Limb (tissue), 2 donors: ENCODE results near the gene CLEC4F.

Experiments used
- DNase-seq, 2 donors: peaks; one replicate each; pipeline ENCODE4 v3.0.0-alpha.2; 2016; ENCODE audit errors: extremely low spot score in 2 of 2

CLEC4F gene

DNA sequence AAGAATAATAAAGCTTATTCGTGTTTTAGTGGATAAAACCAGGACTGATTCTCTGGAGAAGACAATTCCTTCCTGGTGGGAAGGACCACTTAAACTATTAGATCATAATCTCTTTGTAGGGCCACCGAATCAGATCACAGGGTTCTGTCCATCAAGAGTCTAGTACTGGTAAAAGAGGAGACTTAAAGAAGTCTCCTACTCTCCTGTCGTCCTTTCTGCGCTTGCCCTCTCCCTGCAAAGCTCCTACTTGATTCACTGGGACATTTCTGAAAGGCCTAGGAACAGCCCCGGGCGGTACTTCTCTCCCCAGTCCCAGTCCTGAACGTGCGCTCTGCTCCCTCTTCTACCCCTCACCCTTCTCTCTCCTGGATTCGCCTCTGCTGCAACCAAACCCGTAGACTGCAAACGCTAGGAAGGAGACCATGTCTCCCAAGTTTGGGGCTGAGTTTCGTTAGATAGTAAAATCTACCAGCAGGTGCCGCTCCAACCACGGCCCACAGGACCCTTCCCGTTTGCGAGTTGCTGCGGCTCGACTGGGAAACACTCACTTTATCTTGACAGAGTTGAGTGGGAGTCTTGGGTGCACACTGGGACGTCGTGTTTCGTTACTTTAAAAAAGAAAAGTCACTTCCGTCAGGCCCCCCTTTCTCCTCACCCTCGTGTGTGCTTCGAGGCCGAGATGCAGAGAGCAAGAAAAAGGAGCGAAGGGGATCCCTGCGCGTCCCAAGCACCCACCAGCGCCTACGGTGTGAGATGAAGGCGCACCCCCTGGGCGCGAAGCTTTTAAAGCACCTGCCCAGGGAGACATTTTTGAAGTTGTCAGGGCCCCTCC lies 30.9 kb downstream of the CLEC4F start:
- DNase-seq: peak; percentile 67 to 83

DNA sequence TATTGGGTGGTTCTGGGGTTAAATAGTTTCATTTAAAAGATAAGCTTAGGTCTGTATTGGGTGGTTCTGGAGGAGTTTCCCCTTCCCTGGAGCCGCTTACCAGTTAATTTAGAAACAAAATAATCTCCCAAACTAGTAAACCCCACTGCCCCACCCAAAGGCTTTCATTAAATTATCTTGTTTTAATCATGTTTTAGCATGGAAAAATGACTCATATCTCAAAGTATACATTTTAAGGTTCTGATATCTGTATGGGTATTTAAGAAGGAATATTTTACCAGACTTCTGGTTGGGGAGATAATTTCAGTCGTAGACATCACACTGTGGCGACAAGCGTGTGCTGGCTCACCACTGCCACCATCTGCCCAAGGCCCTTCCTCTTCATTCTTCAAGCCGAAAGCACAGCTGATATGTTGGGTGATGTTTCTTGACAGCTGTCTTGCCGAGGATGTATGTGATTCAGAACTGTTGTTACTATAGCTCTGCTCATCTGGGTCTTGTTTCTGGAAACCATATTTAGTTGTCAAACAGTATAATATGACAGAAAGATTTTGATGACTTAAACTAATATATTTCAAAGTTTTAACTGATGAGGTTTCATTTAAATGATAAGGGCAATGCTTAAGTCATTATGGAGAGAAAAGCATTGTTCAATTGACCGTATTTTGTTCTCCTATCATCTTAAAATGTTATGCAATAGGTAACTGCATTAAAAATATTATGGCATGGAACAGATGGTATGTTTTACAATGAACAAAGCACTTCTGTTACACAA lies 35.1 kb downstream of the CLEC4F start:
- DNase-seq: peak; percentile 43 to 67

DNA sequence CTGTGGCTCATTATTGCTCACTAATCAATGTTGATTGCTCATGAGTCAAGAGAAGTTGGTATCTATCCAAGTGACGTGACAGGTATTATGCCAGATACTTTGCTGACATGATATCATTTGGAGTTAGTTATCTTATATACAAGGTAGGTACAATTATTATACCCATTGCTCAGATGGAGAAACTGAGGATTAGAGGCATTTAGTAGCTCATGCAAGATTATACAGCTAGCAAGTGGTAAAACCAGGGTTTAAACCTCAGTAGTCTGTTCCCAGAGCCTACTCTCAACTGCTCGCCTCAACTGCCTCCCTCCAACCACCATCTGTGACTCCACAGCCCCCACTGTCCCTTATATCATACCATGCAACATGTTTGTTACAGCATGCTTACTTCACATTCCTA lies 36.1 kb downstream of the CLEC4F start:
- no peak for DNase-seq

DNA sequence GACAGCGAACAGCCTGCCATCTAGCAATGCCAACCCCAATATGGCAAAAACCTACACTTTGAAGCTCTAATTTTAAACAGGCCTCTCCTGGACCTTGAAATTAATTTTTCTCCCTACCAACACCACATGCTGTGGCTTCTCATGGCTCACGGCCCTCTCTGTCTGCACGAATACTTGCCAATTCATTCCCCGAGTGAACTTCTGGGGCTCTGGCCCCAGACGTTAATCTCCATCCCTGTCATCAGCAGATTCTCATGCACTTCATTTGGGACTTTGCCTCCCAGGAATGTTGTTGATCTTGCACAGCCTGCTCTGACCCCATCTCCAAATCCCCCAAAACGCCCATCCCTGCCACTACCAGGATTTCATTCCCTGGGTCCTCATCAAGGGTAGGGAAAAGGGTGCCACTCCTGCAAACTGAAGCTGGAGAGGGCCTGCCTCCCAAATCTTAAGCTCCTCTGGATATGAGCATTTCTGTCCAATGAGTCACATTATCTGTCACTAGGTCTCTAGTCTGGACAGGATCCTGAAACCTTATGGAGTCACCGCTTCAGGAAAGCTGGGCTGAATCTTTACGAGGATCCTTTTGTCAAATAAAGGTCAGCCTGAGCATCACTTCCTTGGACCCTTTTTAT lies 40.4 kb downstream of the CLEC4F start:
- DNase-seq: peak in 1 of 2 donors; percentile 27

DNA sequence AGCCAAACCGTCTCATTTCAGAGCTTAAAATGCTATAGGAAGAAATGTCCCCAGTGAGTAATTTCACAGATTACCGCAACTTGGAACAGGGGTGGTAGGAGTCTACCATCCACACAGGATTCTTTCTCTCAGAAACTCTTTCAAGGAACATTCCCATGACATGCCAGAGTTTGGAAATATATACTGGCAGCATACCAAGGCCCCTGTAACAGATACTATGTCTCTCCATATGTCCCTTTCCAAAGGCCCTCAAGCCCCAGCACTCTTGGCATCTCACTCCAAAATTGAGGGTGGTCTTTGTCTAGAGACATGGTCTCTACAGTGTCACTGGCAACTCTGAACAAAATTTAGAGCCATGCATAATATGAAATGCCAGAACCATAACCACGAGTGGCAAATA lies 40.9 kb downstream of the CLEC4F start:
- DNase-seq: no peak

DNA sequence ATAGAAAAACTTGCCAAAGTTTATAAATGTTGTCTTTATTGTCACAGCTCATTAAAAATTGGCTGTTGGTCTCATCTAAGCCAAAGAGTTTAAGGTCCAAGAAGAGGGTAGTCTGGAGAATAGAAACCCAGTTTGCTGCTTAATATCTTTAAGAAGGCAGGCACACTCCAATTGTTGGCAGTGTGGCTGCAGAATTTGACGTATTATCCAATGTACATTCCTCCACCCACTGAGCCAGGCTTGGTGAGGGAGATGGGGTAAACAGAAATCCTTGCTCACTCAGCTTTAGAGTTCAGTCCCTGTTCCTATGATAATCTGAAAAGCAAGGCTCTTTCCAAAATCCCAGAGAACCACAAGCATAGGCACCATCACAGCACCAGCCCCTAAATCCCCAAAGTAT lies 41.7 kb downstream of the CLEC4F start:
- no peak for DNase-seq

DNA sequence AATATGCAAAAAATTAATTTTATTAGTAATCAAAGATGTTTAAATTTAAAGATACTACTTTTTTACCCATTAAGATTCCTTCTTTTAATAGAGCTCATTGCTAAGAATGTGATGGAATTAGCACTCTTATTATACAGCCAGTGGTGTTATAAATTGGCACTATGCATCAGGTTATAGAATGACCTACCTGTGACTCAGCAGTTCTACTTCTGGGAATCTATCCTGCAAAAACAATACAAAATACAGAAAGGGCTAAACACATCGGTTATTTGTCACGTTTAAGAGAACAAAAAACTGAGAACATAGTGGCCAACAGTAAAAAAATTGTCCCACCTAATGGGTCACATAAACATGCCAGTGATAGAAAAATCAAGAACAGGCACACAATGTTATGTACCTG lies 42.9 kb downstream of the CLEC4F start:
- no peak for DNase-seq

DNA sequence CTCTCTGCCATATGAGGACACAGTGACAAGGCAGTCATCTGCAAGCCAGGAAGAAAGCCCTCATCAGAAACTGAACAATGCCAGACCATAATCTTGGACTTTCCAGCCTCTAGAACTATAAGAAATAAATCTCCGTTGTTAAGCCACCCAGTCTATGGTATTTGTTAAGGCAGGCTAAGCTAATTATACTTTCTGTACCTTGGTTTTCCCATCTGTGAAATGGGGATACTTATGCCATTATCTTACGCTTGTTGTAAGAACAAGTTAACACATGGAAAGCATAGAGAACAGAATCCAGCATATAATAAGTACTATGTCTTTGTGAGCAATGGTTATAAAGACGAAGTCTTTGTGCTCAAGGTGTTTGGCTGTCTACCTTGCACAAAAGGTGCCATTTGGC lies 44.1 kb downstream of the CLEC4F start:
- DNase-seq: no peak

DNA sequence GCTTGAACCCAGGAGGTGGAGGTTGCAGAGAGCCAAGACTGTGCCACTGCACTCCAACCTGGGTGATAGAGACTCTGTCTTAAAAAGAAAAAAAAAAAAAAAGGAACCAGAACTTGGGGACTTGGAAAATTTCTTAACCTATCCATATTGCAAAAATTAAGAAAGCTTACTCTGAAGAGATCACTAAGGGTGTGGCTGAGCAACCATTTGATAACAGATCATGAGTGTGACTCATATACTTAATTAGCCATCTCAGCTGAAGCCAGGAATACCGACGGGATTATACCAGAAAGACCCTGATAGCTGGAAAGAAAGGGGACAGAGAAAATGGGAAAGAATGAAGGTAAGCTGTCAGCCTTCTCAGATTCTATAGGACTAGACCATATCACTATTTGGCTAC lies 45.3 kb downstream of the CLEC4F start:
- no peak for DNase-seq

DNA sequence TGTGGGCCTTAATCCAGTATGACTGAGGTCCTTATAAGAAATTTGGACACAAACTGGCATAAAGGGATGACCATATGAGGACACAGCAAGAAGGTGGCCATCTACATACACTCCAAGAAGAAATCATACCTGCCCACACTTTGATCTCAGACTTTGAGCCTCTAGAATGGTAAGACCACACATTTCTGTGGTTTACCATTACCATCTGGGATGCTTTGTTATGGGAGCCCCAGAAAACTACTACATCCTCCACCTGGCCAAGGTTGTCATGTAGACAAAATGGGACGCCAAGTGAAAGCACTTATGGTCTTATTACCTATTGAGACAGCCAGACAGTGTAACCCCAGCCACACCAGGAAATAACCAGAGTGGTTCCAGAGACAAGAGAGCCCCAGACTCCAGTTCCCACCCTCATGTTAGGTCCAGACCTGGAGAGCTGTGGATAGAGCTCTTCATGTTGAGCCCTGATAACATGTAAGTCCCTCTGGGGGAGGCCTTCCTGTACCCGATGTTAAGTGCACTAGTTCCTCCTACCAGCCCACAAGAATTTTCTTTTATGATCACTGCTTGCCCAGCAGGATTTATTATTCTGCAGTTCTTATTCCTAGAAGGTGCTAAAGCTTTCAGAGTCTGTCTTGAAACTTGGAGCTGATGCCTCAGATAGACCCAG lies 47.8 kb downstream of the CLEC4F start:
- no peak for DNase-seq

DNA sequence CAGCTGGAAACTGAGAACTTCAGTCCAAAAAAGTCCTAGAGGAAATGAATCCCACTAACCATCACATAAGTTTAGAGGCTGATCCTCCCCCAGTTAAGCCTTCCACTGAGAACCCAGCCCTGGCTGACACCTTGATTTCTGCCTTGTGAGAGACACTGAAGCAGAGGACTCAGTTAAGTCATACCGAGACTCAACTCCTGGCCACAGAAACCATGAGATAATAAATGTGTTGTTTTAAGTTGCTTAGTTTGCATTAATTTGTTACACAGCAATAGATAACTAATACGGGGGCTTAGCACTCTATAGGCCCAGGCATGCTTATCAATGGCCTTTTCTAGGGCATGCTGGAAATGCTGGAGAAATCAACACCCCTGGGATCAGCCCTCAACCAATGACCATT lies 49.0 kb downstream of the CLEC4F start:
- no peak for DNase-seq

DNA sequence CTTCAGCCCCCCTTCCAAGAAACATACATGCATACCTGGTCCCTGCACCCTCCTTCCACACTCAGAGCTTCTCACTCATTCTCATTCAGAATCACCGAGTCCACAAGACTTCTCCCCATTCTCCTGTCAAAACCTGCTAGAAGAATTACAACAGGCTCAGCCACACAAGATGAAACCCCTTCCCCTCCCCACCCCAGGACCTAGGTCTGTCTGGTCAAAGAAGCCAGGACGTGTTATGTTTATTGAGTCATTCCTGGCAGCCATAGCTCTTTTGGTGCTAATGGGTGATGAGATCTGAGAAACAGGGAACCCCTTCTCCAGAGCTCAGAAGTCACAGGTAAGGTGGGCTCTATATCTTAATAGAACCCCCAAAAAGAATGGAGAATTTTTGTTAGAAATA lies 50.9 kb downstream of the CLEC4F start:
- no peak for DNase-seq

DNA sequence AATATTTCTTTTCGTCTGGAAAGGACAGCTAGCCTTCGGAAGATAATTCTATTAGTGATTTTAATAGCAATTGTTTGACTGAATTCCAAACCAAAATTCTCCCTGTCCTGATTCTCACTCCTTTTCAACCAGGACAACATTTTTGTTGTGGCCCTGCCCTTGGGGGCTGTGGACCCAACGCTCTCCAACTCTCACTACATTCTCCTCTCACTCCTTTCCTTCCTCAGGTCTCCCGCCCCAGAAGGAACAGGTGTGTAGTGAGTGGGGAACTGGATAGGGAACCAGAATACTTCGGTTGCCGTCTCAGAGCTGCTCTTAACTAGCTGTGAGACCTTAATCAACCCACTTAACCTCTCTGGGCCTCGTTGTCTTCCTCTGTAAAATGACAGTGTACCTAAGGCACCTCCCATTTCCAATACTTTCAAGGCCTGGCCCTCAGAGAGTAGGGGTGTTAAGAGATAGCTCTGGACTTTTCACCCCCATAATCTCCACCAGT lies 51.8 kb downstream of the CLEC4F start:
- no peak for DNase-seq

DNA sequence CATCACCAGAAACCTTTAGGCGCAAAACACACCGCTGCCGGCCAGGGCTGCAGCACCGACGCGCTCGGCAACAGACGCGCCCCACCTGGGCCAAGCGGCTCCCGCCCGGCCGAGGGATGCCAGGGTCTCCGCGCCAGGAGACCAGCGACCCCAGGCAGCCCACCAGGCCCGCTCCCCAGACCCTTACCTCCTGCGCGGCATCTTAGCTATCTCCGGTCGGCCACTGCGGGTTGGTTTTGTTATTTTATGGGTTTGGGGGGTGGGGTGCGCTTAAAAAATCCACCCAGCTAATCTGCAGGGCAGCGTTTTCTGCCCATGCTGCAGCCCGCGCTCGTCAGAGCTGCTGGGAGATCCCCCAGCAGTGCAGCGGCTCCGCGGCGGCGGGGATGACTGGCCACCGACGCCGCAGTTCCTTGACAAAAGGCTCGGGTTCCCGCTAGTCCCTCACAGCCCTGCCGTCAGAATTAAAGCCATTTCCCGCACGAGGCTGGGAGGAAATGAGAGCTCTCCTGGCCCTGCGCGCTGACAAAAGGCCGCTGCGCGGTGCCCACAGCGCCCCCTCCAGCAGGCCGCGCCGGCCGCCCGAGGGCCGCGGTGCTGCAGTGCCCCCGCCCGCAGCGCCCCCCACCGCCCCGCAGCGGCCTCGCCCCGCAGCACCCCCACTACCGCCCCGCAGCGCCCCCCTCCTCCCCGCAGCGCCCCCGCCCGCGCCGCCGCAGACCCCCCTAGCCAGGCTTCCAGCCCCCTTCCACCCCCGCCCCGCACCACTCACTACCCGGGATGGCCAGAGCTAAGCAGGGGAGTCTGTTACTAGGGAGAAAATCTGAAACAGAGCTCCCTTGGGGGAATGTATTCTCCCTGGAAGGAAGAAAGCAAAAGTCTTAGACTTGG lies 52.5 kb downstream of the CLEC4F start, which contains the start of gene ADD2:
Gene ADD2 (minus strand): TSS at position 502 of the 891 bp plus-strand sequence. CDS start 61,792 bp downstream, outside the sequence.
- DNase-seq: peak; percentile 37 to 80

DNA sequence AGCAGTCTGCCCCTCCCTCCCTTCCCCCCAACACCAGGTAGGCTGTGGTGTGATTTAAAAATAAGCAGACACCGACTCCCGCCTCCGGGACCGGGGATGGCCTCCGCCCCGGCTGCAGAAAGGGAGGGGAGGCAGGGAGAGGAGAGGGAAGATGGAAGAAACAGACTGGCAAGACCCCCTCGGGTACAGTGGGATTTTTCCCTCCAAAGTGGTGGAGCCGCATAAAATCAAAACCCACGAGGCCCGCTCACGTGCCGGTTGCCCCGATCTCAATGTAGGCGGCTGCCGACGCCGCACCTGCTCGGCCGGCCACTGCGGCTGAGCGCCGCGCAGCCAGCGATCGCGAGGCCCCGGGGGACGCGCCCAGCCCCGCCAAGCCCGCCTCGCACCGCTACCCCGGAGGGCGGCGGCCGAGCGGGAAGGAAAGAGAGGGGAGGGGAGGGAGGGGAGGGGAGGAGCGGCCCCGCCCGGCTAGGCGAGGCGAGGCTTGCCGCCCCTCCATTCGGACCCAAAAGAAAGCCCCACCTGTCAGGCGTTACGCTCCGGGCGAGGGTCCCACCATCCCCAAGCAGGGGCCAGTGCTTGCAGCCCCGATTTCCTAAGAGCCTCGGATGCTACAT lies 53.2 kb downstream of the CLEC4F start:
- DNase-seq: peak in 1 of 2 donors; percentile 63

DNA sequence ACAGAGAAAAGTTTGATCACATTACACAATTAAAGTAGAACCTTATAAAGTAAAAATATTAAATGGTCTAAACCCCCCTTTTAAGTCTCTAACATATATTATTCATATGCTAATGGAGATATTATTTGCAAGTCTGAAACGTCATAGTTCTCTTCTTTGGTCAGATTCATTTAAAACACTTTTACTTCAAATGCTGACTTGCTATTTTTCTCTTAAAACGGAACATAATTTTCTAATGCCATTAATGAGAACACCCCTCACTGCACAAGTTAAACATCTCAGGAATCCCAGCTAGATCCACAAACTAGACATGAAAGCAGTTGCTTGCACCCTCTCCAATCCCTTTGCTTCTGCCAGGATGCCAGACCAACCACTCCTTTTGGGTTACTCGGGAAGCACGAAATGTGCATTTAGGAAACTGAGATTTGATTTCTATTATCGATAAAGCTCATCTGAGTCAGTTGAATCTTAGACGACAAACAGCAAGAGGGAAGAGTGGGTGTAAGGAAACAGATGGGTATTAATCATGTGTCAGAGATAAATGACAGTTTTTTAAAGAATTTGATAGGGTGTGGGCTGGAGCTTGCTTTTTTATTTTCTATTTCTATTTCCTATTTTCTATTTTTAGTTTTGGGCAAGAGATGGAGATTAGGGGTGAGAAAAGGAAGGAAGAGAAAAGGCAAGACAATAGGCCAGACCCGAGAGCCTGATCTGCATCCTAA lies 53.9 kb downstream of the CLEC4F start:
- no peak for DNase-seq

DNA sequence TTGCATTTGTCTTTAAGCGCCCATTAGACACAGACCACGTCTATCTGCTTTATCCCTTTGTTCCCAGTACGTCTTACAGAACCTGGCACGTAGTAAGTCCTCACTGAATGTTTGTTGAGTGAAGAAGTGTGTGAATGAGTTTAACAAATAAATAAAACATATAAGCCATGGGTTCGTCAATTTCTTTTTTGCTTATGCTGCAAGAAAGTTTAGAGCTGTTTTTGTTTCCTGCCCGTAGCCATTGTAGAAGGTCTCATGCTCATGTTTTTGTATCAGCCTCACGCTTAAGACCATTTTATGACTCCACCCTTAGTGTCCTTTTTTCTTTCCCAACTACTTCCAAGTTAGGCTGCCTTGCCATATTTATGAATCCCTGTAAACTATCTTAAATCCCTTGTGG lies 54.9 kb downstream of the CLEC4F start:
- DNase-seq: no peak

DNA sequence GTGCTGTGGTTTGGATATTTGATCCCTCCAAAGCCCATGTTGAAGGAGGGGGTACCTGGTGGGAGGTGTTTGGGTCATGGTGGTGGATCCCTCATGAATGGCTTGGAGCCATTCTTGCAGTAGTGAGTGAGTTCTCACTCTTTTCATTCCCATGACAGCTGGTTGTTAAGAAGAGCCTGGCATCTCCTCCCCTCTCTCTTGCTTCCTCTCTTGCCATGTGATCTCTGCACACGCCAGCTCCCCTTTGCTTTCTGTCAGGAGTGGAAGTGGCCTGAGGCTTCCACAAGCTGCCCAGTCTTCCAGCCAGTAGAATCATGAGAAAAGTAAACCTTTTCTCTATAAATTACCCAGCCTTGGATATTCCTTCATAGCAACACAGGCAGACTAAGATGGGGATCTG lies 61.0 kb downstream of the CLEC4F start:
- DNase-seq: no peak
